H54 (cell line): ENCODE data around the gene PLEKHG4B.

ENCODE experiments used
- DNase-seq: peaks from one replicate; pipeline ENCODE4 v3.0.0; 2011; ENCODE audit warnings: low spot score, mixed read lengths; ENCODE audit not compliant: insufficient read length
- FAIRE-seq: peaks from 3 replicates; lab custom pipeline; 2011; peaks lifted over from hg19 to GRCh38; lab: Jason Lieb, UNC
- POLR2A ChIP-seq: IDR thresholded peaks from 2 replicates; pipeline ENCODE4 v1.6.1; 2011; ENCODE audit warnings: low read depth, mild to moderate bottlenecking, low read length

PLEKHG4B gene

GRCh38 chr5:155651-156410, 63.9 kb downstream of the PLEKHG4B start:
- no peak for TF ChIP-seq POLR2A
- DNase-seq = no peak
- FAIRE-seq = no peak

- no peak for DNase-seq
- no peak for FAIRE-seq
- TF ChIP-seq POLR2A = no peak
Observed at GRCh38 chr5:156411-157072, 64.6 kb downstream of the PLEKHG4B start.

- FAIRE-seq = no peak
- no peak for TF ChIP-seq POLR2A
- no peak for DNase-seq
Observed at GRCh38 chr5:157126-157715, 65.3 kb downstream of the PLEKHG4B start.

- FAIRE-seq = no peak
Observed at GRCh38 chr5:157801-158200, 65.8 kb downstream of the PLEKHG4B start.

GRCh38 chr5:158807-159447, 67.0 kb downstream of the PLEKHG4B start:
- DNase-seq (no peak), FAIRE-seq (no peak)
- no peak for TF ChIP-seq POLR2A

More at GRCh38 chr5:157801-158200, 65.8 kb downstream of the PLEKHG4B start:
- no peak for TF ChIP-seq POLR2A
- no peak for DNase-seq

GRCh38 chr5:159448-160172, 67.6 kb downstream of the PLEKHG4B start:
- DNase-seq (no peak), FAIRE-seq (no peak)
- TF ChIP-seq POLR2A = no peak

- DNase-seq = no peak
- FAIRE-seq = no peak
- no peak for TF ChIP-seq POLR2A
Observed at GRCh38 chr5:160173-160510, 68.2 kb downstream of the PLEKHG4B start.

GRCh38 chr5:160921-161802, 69.2 kb downstream of the PLEKHG4B start:
- DNase-seq = no peak
- no peak for TF ChIP-seq POLR2A
- FAIRE-seq = no peak

- no peak for TF ChIP-seq POLR2A
- no peak for FAIRE-seq
- DNase-seq = no peak
Observed at GRCh38 chr5:161803-162110, 69.8 kb downstream of the PLEKHG4B start.

- no peak for TF ChIP-seq POLR2A
- FAIRE-seq = no peak
Observed at GRCh38 chr5:162190-162564, 70.2 kb downstream of the PLEKHG4B start.

GRCh38 chr5:162565-163337, 70.8 kb downstream of the PLEKHG4B start:
- FAIRE-seq (no peak), DNase-seq (no peak)
- TF ChIP-seq POLR2A = no peak

More at GRCh38 chr5:162190-162564, 70.2 kb downstream of the PLEKHG4B start:
- no peak for DNase-seq

GRCh38 chr5:163338-163620, 71.3 kb downstream of the PLEKHG4B start:
- no peak for TF ChIP-seq POLR2A
- DNase-seq (no peak), FAIRE-seq (no peak)
